HG03066 (cell line): ENCODE data around the gene GRAMD1A.
"Not testable (repeated sequence)": the region's sequence is repeated elsewhere in the genome, so short reads cannot be mapped to it uniquely, and the experiment has no call there.

Source experiments
- ATAC-seq: cut with Tn5 transposase; IDR thresholded peaks from one replicate; pipeline ENCODE4 v1.9.1; 2021; ENCODE audit warnings: low read depth; ENCODE audit not compliant: unreplicated experiment

Gene GRAMD1A

GRCh38 chr19:34999498-35000337 lies at the start of gene GRAMD1A:
Gene GRAMD1A (plus strand): TSS chr19:35000323. CDS start chr19:35000479, 156 bp downstream.
- peak; percentile 48 for ATAC-seq

- ATAC-seq = no peak
These were observed 47.0 kb upstream of the GRAMD1A start for GRCh38 chr19:34953092-34953491.

- no peak for ATAC-seq
These were observed 42.0 kb upstream of the GRAMD1A start for GRCh38 chr19:34957830-34958751.

- ATAC-seq = no peak
These were observed 41.1 kb upstream of the GRAMD1A start for GRCh38 chr19:34959021-34959420.

GRCh38 chr19:34960103-34960805 lies 39.9 kb upstream of the GRAMD1A start:
- ATAC-seq = no peak

GRCh38 chr19:34960940-34961679 lies 39.0 kb upstream of the GRAMD1A start:
- ATAC-seq = no peak

GRCh38 chr19:34961775-34962686 lies 38.1 kb upstream of the GRAMD1A start:
- ATAC-seq = no peak

- ATAC-seq = no peak
These were observed 37.2 kb upstream of the GRAMD1A start for GRCh38 chr19:34962687-34963572.

- ATAC-seq = peak; percentile 63
These were observed 36.3 kb upstream of the GRAMD1A start, which contains the start of gene ZNF792 for GRCh38 chr19:34963573-34964406. Gene ZNF792 (minus strand): TSS chr19:34964229. CDS start chr19:34963662, 567 bp downstream.

- ATAC-seq = no peak
These were observed 35.5 kb upstream of the GRAMD1A start for GRCh38 chr19:34964598-34964997.

- ATAC-seq = not testable (repeated sequence)
These were observed 34.6 kb upstream of the GRAMD1A start for GRCh38 chr19:34965505-34965904.

- ATAC-seq = no peak
These were observed 32.6 kb upstream of the GRAMD1A start for GRCh38 chr19:34967551-34967950.

- ATAC-seq = no peak
These were observed 30.4 kb upstream of the GRAMD1A start for GRCh38 chr19:34969721-34970120.

GRCh38 chr19:34970185-34970780 lies 29.8 kb upstream of the GRAMD1A start:
- not testable (repeated sequence) for ATAC-seq

- no peak for ATAC-seq
These were observed 27.9 kb upstream of the GRAMD1A start for GRCh38 chr19:34972163-34972705.

- ATAC-seq = no peak
These were observed 25.5 kb upstream of the GRAMD1A start for GRCh38 chr19:34974646-34975045.
